Adrenal gland (tissue), 5 donors: ENCODE data around the gene SLC25A22.

Source experiments
- CTCF ChIP-seq, 6 experiments: fragments of 450-650 bp in 4 of 6; fragments of 200-600 bp in 2 of 6; sonication (generic) in 1 of 6; IDR thresholded peaks; 1 replicate in 5 of 6; 2 replicates in 1 of 6; pipeline versions ENCODE4 v1.5.1 to v1.8.0; 2016 to 2021; ENCODE audit warnings: antibody characterized with exemption in 6 of 6, mild to moderate bottlenecking in 2 of 6, moderate library complexity in 1 of 6
- POLR2A ChIP-seq, 2 donors: fragments of 450-650 bp; IDR thresholded peaks; one replicate each; pipeline ENCODE4 v1.6.1; 2017; ENCODE audit warnings: antibody characterized with exemption in 2 of 2, mild to moderate bottlenecking in 2 of 2, moderate library complexity in 1 of 2
- donor health status: DM: no; HTN: no; CAD: no.

DNA sequence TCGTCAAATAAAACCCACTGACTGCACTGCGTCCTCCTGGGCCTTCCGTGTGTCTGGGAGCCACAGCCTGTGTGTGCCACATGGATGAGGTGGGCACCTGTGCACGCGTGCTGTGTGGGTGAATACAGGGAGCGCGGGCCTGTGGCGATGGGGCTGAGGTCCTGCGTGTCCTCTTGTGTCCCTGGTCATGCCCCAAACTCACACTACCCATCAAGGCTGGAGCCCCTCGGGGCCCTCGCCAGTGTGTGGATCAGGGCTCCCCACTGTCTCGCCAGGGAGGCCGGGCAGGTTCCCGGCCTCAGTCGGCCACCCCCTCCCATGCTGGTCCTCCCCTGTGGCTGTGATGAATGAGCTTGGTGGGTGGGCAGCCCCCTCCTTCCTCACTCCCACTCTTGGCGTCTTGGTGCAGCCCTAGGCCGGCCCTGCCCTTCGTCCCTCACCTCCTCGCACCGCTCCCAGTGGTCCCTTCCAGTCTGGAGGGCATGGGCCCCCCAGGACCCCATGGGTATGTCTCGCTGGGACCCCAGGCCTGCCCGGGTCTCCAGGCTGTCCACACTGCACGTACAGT lies 34.0 kb upstream of the SLC25A22 start:
- TF ChIP-seq POLR2A (IDR thresholded peaks at IDR 0.05) (no peak), CTCF (IDR thresholded peaks at IDR 0.05) (no peak)
